CD14-positive monocyte (primary cell): ENCODE results near the gene SH3RF3. TPM values are rescaled to one million over a fixed set of nuclear protein-coding genes. Genes with fewer than 3 reads are reported as not detected.

Source experiments
- DNase-seq, 3 donors: peaks; one replicate each; pipeline ENCODE4 v3.0.0-alpha.2; 2011 to 2022
- H2AFZ ChIP-seq: 2 replicates; pipeline ENCODE4 v1.6.0; 2012; ENCODE audit warnings: mild to moderate bottlenecking, low read depth, low read length, inconsistent platforms; ENCODE audit not compliant: insufficient read depth, poor library complexity, severe bottlenecking
- H3K27ac ChIP-seq, 2 donors: 1 replicate in 1 of 2; 2 replicates in 1 of 2; pipeline ENCODE4 v1.5.1; 2012 to 2013; ENCODE audit warnings: low read length in 2 of 2, control low read depth in 1 of 2, inconsistent platforms in 1 of 2, low read depth in 1 of 2, mild to moderate bottlenecking in 1 of 2
- H3K27me3 ChIP-seq, 2 donors: one replicate each; pipeline versions ENCODE4 v1.6.0 to v1.6.1; 2011 to 2013; ENCODE audit warnings: low read length in 2 of 2; ENCODE audit not compliant: control insufficient read depth in 2 of 2, insufficient read depth in 2 of 2
- H3K36me3 ChIP-seq, 2 donors: replicated peaks in 1 of 2; 1 replicate in 1 of 2; 2 replicates in 1 of 2; pipeline versions ENCODE4 v1.5.1 to v1.6.1; 2012 to 2013; ENCODE audit warnings: low read length in 2 of 2, control low read depth in 1 of 2, inconsistent platforms in 1 of 2, mild to moderate bottlenecking in 1 of 2; ENCODE audit not compliant: insufficient read depth in 2 of 2, control insufficient read depth in 1 of 2
- H3K4me1 ChIP-seq, 2 donors: 1 replicate in 1 of 2; 2 replicates in 1 of 2; pipeline versions ENCODE4 v1.5.1 to v1.6.1; 2012 to 2013; ENCODE audit warnings: low read length in 2 of 2, control low read depth in 1 of 2, inconsistent platforms in 1 of 2, mild to moderate bottlenecking in 1 of 2, moderate library complexity in 1 of 2; ENCODE audit not compliant: insufficient read depth in 2 of 2, control insufficient read depth in 1 of 2
- H3K4me2 ChIP-seq: replicated peaks from 2 replicates; pipeline ENCODE3; 2012; ENCODE audit warnings: low read length, moderate library complexity, mild to moderate bottlenecking; ENCODE audit not compliant: poor library complexity, severe bottlenecking; ENCODE audit errors: extremely low read depth
- H3K4me3 ChIP-seq, 3 experiments: fragments of 200-600 bp in 1 of 3; sonication (generic) in 1 of 3; replicated peaks in 1 of 3; 1 replicate in 2 of 3; 2 replicates in 1 of 3; pipeline ENCODE4 v1.5.1; 2011 to 2013; ENCODE audit warnings: low read length in 3 of 3, mild to moderate bottlenecking in 3 of 3, control low read depth in 2 of 3, low read depth in 2 of 3, inconsistent platforms in 1 of 3, moderate library complexity in 1 of 3
- H3K79me2 ChIP-seq: 2 replicates; pipeline ENCODE4 v1.6.0; 2012; ENCODE audit warnings: mild to moderate bottlenecking, control low read depth, inconsistent platforms, low read length, moderate library complexity; ENCODE audit not compliant: insufficient read depth
- H3K9ac ChIP-seq: 2 replicates; pipeline ENCODE4 v1.6.0; 2017; ENCODE audit warnings: low read length, mild to moderate bottlenecking; ENCODE audit not compliant: insufficient read depth, poor library complexity, severe bottlenecking
- H3K9me3 ChIP-seq, 2 donors: replicated peaks in 1 of 2; 1 replicate in 1 of 2; 2 replicates in 1 of 2; pipeline versions ENCODE4 v1.5.1 to v1.6.1; 2012 to 2013; ENCODE audit warnings: low read length in 2 of 2, control low read depth in 1 of 2; ENCODE audit not compliant: control insufficient read depth in 1 of 2, insufficient read depth in 1 of 2
- H4K20me1 ChIP-seq: 2 replicates; pipeline ENCODE4 v1.6.0; 2012; ENCODE audit warnings: mild to moderate bottlenecking, low read length, control low read depth, moderate library complexity; ENCODE audit not compliant: insufficient read depth
- H3K27ac Mint-ChIP-seq, 7 donors: one replicate each; pipeline ENCODE4 v1.8.0; 2020; ENCODE audit warnings: mild to moderate bottlenecking in 7 of 7, mixed read lengths in 7 of 7, moderate library complexity in 6 of 7, inconsistent platforms in 2 of 7
- H3K27me3 Mint-ChIP-seq, 3 donors: one replicate each; pipeline ENCODE4 v1.8.0; 2021 to 2022; ENCODE audit warnings: low read depth in 3 of 3, mild to moderate bottlenecking in 3 of 3, mixed read lengths in 3 of 3, moderate library complexity in 3 of 3, inconsistent platforms in 1 of 3
- H3K36me3 Mint-ChIP-seq, 2 donors: one replicate each; pipeline ENCODE4 v1.8.0; 2020; ENCODE audit warnings: mixed read lengths in 2 of 2, inconsistent platforms in 1 of 2, mild to moderate bottlenecking in 1 of 2
- H3K4me1 Mint-ChIP-seq: one replicate; pipeline ENCODE4 v1.8.0; 2020; ENCODE audit warnings: mild to moderate bottlenecking, mixed read lengths
- H3K4me3 Mint-ChIP-seq, 2 donors: one replicate each; pipeline ENCODE4 v1.8.0; 2020; ENCODE audit warnings: mild to moderate bottlenecking in 2 of 2, mixed read lengths in 2 of 2, moderate library complexity in 1 of 2
- H3K9me3 Mint-ChIP-seq, 7 donors: one replicate each; pipeline ENCODE4 v1.8.0; 2020 to 2022; ENCODE audit warnings: mixed read lengths in 7 of 7, mild to moderate bottlenecking in 6 of 7, moderate library complexity in 6 of 7, inconsistent platforms in 2 of 7
- WGBS: methylation state at CpG from one replicate; pipeline ENCODE4 v1.1.5; 2013; ENCODE audit warnings: missing lambda C conversion rate; ENCODE audit not compliant: insufficient coverage; 5-methylcytosine and 5-hydroxymethylcytosine counted together
- intact Hi-C, 2 donors: fragments of 100-400 bp; cut with micrococcal nuclease; formaldehyde crosslinking; loops; one replicate each; pipeline versions ENCODE4 v1.15.0 to v1.15.1; 2023
- polyA plus RNA-seq, 3 donors: library from polyadenylated mRNA; depleted of rRNA in 1 of 3; unstranded in 2 of 3; stranded (reverse) in 1 of 3; fragments of 300-500 nt in 2 of 3; fragments of >200 nt in 1 of 3; fragmentation: Illumina TruSeq in 2 of 3; gene quantifications; 1 replicate in 2 of 3; 2 replicates in 1 of 3; pipeline ENCODE4 v1.2.3, GENCODE V29; 2012 to 2021
- TF ChIP-seq, protein P1 (sequence below): fragments of 200-600 bp; IDR thresholded peaks from one replicate; pipeline ENCODE4 v1.8.0; 2022; ENCODE audit warnings: antibody characterized with exemption, mild to moderate bottlenecking

SH3RF3 gene
- polyA plus RNA-seq, 3 donors, result 0.25 to 0.75 (median 0.34) TPM

DNA sequence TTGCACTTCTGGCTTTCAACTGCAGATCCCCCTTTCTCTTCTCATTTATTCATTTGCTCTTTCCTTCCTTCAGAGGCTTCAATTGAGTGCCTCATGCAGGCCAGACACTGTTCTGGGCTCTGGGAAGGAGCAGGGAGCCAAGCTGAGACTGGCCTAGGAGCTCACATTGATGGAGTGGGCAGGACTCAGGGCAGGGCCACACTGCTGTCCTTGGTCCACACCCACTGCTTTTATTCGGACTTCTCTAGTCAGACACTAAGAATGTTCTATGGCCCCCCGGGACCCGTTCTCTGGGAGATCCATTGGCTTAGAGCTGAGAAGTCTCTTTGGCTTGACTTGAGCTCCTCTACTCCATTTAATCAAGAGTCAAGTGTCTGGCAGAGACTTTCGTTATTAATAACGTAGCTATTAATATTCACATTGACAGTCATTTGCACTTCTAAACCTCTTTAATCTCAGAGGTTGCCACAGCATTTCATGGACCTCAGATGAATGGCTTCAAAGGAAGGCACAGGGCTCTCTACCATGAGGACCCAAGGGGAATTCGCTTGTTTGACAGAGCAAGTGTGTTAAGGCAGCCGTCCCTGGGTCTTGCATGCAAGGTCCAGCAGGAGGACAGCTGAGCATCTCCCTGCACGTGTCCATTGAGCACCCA is 20.1 kb downstream of the SH3RF3 start:
- Mint-ChIP-seq H3K27me3 (peaks cover 1 to 9% (median 5%) of the 10 kb centered on the region in 3 donors), H3K27ac (no peak overlapping the region), H3K4me3 (no peak overlapping the region), H3K36me3 (no peaks in the 10 kb centered on the region), H3K4me1 (no peaks in the 10 kb centered on the region), H3K9me3 (no peaks in the 10 kb centered on the region)
- Histone ChIP-seq H3K9ac (no peak overlapping the region), H3K4me1 (no peaks in the 10 kb centered on the region), H3K27me3 (no peaks in the 10 kb centered on the region), H3K36me3 (no peaks in the 10 kb centered on the region), H3K79me2 (no peaks in the 10 kb centered on the region), H3K4me2 (no peak overlapping the region), H2AFZ (no peak overlapping the region), H3K9me3 (no peaks in the 10 kb centered on the region), H3K27ac (no peak overlapping the region), H4K20me1 (peaks cover 3% of the 10 kb centered on the region), H3K4me3 (no peak overlapping the region)
- DNase-seq, result no peak
- TF ChIP-seq, protein P1, sequence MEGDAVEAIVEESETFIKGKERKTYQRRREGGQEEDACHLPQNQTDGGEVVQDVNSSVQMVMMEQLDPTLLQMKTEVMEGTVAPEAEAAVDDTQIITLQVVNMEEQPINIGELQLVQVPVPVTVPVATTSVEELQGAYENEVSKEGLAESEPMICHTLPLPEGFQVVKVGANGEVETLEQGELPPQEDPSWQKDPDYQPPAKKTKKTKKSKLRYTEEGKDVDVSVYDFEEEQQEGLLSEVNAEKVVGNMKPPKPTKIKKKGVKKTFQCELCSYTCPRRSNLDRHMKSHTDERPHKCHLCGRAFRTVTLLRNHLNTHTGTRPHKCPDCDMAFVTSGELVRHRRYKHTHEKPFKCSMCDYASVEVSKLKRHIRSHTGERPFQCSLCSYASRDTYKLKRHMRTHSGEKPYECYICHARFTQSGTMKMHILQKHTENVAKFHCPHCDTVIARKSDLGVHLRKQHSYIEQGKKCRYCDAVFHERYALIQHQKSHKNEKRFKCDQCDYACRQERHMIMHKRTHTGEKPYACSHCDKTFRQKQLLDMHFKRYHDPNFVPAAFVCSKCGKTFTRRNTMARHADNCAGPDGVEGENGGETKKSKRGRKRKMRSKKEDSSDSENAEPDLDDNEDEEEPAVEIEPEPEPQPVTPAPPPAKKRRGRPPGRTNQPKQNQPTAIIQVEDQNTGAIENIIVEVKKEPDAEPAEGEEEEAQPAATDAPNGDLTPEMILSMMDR, result no peak
- intact Hi-C loops, result no loop called here
- WGBS, result 96% methylated on average over 6 of the region's 8 CpGs

DNA sequence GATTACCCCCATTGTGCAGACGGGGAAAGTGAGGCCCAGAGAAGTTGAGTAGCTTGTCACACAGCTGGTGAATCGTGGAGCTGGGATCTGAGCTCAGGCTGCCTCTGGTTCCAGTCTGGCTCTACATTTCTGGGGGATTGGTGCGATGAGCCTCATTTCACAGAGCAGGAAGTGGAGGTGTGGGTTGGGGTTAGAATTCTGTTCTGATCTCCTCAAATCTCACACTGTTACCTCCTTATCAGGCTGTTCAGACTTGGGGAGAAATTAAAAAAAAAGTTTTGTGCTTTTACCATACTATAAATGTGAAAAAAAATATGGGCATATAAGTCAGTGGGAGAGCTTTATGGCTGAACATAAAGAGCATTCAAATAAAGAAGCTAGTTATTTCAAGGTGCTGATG is 21.6 kb downstream of the SH3RF3 start:
- H3K79me2 ChIP-seq, result no peaks in the 10 kb centered on the region
- H3K4me3 ChIP-seq, result no peak overlapping the region
- no peaks in the 10 kb centered on the region for H3K4me1 Mint-ChIP-seq

More for the DNA sequence above, 21.6 kb downstream of the SH3RF3 start:
- intact Hi-C loops, result no loop called here
- Histone ChIP-seq H2AFZ (no peak overlapping the region), H3K9ac (no peak overlapping the region), H3K27me3 (no peaks in the 10 kb centered on the region), H3K36me3 (no peaks in the 10 kb centered on the region), H3K4me1 (no peaks in the 10 kb centered on the region), H3K9me3 (no peaks in the 10 kb centered on the region), H3K27ac (no peak overlapping the region), H3K4me2 (no peak overlapping the region), H4K20me1 (peaks cover 3% of the 10 kb centered on the region)
- H3K4me3 Mint-ChIP-seq, result no peak overlapping the region
- no peak for DNase-seq
- H3K27me3 Mint-ChIP-seq, result peaks cover 1 to 4% (median 3%) of the 10 kb centered on the region in 3 donors
- no peak overlapping the region for H3K27ac Mint-ChIP-seq
- TF ChIP-seq, protein P1, result no peak
- no peaks in the 10 kb centered on the region for H3K9me3 Mint-ChIP-seq
- no peaks in the 10 kb centered on the region for H3K36me3 Mint-ChIP-seq
- WGBS, result 100% methylated on average over 1 of the region's 3 CpGs
